CD4-positive, alpha-beta T cell treated with Interferon gamma for 1 hour (primary cell): ENCODE data around the gene HS3ST5.

Source experiments
- DNase-seq: peaks from one replicate; pipeline ENCODE4 v3.0.0-alpha.2; 2020

HS3ST5 gene

GRCh38 chr6:114144887-114145851 is 197.7 kb downstream of the HS3ST5 start:
- DNase-seq: no peak

DNA sequence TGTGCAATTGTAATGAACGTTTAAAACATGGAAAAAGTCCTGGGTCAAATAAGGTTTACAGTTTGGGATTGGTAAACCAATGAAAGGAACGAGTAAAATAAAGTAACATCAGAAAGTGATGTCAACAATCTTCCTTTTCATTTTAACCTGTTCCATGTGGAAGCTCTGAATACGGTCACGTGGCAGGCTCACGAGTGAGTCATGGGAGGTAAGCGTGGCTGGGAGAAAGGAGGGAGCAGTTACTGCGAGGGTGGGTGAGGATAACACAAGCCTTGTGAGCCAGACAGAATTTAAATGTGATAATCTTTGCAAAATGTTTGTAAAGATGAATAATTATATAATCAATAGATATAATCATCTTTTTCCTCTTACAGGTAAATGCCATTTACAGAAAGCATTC is 200.6 kb downstream of the HS3ST5 start:
- DNase-seq: no peak

- no peak for DNase-seq
These were observed 202.4 kb downstream of the HS3ST5 start for GRCh38 chr6:114140416-114140815.

DNA sequence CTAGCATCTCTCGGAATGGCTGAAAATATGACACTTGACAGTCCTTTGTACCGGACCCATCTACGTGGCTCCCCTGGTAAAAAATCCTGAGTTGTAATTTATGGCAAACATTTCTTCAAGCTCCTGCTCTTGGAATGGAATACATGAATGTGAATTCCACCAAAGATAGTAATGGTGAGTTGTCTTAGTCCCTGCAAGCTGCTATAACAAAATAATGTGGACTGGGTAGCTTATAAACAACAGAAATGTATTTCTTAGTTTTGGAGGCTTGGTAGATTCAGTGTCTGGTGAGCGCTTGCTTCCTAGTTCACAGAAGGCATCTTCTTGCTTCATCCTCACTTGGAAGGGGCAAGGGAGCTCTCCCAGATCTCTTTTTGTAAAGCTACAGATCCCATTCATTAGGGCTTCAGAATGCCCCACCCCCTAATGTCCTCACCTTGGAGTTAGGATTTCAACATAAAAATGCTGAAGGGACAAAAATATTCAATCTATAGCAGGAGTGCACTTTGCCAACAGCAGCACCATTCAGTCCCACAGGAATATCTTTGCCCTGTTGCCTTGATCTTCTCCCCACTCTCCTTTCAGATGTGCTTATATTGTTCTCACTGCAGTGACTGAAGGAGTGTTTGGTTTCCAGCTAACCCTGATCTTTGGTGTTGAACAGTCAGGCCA is 204.1 kb downstream of the HS3ST5 start:
- DNase-seq: no peak

DNA sequence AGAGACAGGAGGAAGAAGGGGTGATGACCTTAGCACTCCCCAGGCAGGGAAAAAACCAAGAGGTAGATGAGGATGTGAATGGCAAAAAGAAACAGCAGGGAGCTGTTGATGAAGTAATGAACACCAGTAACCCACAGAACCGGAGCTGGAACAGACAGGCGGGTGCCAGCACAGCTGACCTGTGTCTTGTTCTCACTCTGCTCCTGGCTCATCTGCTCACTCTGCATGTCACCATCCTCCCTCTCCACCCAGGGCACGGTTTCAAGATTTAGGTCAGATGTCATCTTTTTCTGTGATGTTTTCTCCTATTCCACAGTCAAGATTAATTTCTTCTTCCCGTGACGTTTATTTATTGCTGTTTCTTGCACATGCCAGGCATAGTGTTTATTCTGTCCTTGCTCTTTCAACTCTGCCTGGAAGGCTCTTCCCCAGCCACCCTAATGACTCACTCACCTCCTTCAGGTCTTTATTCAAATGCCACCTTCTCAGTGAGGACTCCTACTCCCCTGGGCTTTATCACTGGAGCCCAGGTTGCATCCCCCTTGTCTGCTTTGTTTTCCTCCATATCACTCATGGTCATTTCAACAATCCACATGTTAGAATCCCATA is 207.4 kb downstream of the HS3ST5 start:
- no peak for DNase-seq

- no peak for DNase-seq
These were observed 209.0 kb downstream of the HS3ST5 start for GRCh38 chr6:114133816-114134215.

GRCh38 chr6:114131945-114132344 is 210.9 kb downstream of the HS3ST5 start:
- no peak for DNase-seq

DNA sequence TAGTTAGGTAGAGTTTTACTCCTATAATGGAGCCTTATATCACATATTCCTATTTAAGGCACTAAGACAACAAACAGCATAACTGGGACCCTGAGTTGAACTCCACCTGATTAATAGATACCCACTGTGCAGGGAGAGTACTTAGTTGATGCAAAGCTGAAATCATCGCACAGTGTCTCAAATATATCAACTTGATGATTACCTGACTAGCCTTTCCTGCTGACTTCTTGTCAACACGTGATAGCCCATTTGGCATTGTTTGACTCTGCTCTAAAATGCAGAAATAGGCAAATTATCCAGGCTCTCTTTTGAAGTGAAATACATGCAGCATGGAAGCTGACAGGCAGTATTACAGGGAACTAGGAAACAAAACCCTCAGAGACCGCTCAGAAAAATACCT is 217.2 kb downstream of the HS3ST5 start:
- DNase-seq: no peak

DNA sequence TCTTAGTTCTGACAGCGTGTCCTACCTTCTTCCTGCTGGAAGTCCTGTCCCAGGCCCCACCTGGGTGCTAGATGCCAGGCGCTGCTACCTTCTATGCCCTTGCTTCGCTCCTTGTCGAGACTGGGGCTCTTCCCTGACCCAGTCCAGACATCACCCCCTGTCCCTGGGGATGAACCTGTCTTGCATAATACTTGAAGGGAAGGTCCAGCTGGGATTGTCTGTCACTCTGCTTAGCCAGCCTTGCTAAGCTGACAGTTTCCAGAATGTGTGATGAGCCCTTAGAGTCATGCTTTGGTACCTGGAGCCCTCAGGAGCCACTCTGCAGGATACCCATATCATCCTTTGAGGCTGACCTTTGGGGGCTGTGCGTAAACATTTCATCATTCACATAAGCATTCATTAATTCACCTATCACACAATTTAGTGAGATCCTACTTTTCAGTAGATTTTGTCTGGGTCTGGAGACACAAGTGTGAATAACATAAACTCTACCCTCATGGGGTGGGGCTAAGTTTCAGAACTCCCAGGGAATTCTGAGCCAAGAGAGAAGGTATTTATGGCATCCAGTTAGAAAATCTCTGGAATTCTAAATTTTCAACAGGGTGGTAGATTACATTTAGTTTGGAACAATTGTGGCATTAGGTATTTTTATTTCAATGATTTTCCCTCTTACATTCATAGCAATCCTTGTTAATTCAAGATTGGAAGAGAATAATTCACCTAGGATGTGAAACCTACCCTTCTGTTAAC is 220.7 kb downstream of the HS3ST5 start:
- DNase-seq: no peak

DNA sequence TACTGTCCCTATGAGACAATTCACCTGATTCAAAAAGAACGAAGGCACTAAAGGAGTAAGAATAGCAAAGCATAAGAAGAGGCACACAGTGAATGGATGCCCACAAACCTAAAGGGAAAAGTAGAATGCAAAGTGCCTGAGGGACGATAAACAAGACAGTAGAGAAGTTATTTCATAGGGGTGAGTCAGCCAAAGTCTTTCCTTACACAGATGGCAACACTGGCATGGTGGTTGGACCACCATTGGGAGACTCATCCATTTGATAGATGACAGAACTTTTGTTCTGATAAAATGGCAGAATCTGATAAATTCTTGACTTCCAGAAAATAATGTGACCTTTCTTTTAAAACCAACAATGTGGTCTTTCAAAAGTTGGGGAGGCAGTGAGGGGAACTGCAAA is 223.8 kb downstream of the HS3ST5 start:
- no peak for DNase-seq

- DNase-seq: no peak
These were observed 227.2 kb downstream of the HS3ST5 start for GRCh38 chr6:114115652-114116051.

- DNase-seq: no peak
These were observed 234.5 kb downstream of the HS3ST5 start for GRCh38 chr6:114108119-114109002.

DNA sequence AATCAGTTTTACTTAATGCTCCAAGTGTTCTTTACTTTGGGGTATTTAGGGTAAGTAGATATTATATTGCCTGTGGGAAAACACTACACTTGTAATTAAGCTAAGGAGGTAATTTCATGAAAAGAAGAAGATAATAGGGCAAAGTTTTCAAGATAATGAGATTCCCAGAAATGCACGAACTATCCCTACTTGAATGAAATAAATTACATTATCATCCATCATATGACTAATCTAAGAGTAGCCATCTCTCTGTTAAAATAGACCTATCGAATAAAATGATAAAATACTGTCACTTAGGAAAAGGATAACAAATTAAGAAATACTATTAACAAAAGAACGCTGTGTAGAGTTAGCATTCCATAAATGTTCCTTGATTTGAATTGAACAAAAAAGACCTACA is 236.8 kb downstream of the HS3ST5 start:
- DNase-seq: no peak

DNA sequence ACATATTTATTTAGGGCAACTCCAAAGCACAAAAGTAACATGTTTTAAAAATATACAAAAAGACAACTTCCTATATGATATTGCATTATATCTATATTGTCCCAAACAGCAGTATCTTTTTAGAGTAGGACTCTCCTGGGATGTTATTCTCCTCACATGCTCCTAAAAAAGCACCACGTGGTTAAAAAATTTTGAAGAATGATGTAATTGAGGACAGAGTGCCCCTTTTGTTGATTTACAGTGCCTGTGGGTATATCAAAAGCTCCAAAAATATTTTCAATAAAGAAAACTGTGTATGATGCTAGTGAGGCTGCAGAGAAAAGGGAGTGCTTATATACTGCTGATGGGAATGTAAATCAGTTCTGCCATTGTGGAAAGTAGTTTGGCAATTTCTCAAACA is 241.6 kb downstream of the HS3ST5 start:
- DNase-seq: no peak

- no peak for DNase-seq
These were observed 242.4 kb downstream of the HS3ST5 start for GRCh38 chr6:114100215-114100994.

- no peak for DNase-seq
These were observed 246.2 kb downstream of the HS3ST5 start for GRCh38 chr6:114096561-114097172.

GRCh38 chr6:114092943-114093342 is 249.9 kb downstream of the HS3ST5 start:
- DNase-seq: no peak

DNA sequence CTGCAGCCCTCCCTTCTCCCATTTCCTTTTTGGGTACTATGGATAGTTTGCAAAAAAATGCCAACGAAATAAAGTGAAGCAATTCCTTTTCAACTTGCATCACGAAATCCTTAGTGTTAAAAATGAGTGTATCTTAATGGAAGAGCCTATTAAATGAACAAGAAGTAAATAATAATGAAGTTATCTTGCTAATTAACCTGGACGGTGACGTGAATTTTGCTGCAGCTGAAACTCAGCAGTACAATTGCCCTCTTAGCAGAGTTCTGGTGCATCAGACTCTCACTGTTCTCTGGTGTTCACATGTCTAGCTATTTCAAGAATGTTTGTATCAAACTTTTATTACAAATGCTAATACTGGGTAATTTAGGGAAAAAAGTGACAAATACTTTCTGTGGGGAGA is 252.2 kb downstream of the HS3ST5 start:
- DNase-seq: no peak

GRCh38 chr6:114087496-114087895 is 255.3 kb downstream of the HS3ST5 start:
- DNase-seq: no peak

DNA sequence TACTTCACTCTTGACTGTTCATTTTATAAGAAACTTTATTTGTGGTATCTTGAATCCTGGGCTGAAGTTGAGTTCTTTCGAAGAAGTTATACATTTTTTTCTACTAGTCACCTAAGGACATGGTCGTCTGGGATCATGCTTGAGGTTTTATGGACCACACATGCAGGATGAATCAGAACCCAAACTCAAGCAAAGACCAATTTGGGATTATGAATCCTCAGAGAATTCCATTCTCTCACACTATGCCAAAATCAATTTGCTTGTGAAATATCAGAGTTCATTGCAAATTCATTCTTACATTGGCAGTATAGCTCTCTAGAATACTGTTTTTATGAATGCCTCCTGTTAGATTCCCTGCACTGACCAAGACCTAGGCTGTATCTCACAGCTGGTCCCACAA is 257.6 kb downstream of the HS3ST5 start:
- DNase-seq: no peak
